ENCODE results near the gene SYNE1.
"Not testable (repeated sequence)": the region's sequence is repeated elsewhere in the genome, so short reads cannot be mapped to it uniquely, and the experiment has no call there.

The SYNE1 gene, protein sequence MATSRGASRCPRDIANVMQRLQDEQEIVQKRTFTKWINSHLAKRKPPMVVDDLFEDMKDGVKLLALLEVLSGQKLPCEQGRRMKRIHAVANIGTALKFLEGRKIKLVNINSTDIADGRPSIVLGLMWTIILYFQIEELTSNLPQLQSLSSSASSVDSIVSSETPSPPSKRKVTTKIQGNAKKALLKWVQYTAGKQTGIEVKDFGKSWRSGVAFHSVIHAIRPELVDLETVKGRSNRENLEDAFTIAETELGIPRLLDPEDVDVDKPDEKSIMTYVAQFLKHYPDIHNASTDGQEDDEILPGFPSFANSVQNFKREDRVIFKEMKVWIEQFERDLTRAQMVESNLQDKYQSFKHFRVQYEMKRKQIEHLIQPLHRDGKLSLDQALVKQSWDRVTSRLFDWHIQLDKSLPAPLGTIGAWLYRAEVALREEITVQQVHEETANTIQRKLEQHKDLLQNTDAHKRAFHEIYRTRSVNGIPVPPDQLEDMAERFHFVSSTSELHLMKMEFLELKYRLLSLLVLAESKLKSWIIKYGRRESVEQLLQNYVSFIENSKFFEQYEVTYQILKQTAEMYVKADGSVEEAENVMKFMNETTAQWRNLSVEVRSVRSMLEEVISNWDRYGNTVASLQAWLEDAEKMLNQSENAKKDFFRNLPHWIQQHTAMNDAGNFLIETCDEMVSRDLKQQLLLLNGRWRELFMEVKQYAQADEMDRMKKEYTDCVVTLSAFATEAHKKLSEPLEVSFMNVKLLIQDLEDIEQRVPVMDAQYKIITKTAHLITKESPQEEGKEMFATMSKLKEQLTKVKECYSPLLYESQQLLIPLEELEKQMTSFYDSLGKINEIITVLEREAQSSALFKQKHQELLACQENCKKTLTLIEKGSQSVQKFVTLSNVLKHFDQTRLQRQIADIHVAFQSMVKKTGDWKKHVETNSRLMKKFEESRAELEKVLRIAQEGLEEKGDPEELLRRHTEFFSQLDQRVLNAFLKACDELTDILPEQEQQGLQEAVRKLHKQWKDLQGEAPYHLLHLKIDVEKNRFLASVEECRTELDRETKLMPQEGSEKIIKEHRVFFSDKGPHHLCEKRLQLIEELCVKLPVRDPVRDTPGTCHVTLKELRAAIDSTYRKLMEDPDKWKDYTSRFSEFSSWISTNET (N-terminal part only)

DNA sequence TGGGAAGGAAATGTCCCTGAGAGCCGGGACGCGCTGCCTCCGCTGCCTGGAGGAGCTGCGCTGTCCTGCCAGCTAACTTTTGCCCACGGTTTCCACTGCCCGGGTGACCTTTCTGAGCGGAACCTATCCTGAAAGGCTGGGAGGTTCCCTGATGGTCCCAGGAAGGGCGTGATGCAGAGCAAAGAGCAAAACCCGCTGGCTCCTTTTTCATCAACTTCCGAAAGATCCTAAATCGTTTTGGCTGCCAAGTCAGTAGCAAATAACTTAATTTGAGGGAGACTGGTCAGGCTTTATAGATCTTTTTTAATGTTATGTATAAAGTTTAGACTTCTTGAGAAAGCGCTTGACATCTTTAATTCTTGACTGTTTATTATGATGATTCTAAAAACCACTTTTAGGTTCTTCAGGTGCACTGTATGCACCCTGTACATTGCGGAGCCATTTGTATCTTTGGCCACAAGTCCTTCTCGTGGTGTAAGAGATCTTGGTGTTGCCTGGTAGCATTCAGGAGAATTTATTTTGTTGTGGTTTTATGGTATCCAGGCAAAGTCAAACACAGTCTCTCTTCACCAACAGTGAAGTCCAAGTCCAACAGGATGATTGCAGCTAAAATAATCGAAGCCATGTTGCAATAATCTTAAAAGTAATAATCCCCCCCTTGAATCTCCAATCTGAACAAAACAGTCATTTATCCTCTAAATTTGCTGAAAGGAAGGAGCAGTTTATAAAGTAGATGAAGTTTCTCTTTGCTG lies at the start of gene SYNE1:
SYNE1 (minus strand) TSS at position 67 of the 752 bp plus-strand sequence. CDS start 9,031 bp downstream, outside the sequence.
- no peak for FAIRE-seq

DNA sequence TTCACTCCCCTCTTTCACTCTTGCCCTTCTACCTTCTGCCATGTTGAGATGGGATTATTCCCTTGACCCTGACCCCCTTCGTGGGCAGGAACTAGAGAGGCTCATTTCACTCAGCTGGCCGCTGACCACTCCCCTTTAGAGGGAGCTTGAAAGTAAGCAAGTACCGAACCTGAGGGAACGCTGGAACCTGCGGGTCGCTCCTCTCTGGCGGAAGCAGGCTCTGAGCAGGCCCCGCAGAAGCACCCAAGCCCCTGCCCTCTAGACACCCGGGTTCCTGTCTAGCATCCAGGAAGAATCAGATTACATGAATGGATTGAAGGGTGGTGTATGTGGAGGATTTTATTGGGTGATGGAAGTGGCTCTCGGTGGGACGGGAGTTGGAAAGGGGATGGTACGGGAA lies 48.7 kb upstream of the SYNE1 start:
- FAIRE-seq: no peak

DNA sequence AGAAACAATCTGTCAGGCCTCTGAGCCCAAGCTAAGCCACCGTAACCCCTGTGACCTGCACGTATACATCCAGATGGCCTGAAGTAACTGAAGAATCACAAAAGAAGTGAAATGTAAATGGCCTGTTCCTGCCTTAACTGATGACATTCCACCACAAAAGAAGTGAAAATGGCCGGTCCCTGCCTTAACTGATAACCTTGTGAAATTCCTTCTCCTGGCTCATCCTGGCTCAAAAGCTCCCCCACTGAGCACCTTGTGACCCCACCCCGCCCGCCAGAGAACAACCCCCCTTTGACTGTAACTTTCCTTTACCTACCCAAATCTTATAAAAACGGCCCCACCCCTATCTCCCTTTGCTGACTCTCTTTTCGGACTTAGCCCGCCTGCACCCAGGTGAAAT lies 45.8 kb upstream of the SYNE1 start:
- not testable (repeated sequence) for FAIRE-seq

DNA sequence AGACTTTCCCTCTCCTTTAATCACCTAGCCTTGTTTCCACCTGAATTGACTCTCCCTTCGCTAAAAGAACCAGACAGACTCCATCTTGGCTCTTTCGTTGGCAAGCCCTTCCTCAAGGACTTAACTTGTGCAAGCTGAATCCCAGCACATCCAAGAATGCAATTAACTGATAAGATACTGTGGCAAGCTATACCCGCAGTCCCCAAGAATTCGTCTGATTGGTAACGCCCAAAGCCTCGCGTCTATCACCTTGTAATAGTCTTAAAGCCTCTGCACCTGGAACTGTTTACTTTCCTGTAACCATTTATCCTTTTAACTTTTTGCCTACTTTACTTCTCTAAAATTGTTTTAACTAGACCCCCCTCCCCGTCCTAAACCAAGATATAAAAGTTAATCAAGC lies 45.0 kb upstream of the SYNE1 start:
- FAIRE-seq: no peak

DNA sequence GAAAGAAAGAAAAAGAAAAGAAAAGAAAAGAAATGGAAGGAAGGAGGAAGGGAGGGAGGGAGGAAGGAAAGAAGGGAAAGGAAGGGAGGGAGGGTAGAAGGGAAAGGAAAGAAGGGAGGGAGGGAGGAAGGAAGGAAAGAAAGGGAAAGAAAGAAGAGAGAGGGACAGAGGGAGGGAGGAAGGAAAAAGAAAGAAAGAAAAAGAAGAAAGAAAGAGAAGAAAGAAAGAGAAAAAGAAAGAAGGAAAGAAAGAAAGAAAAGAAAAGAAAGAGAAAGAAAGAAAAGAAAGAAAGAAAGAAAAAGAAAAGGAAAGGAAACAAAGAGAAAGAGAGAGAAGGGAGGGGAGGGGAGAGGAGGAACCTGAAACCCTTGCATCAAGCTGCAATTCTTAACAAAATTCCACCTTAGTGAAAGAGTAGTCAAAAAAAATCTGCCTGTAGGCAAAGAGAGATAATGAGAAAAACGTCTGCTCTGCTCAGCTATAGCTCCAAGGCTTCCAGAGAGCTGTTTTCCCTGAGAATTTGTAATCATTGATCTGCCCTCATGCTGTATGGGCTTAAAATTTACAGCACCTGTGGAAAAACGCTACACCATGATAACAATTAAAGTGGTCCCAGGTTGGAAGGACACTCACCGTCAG lies 43.8 kb upstream of the SYNE1 start:
- no peak for FAIRE-seq

DNA sequence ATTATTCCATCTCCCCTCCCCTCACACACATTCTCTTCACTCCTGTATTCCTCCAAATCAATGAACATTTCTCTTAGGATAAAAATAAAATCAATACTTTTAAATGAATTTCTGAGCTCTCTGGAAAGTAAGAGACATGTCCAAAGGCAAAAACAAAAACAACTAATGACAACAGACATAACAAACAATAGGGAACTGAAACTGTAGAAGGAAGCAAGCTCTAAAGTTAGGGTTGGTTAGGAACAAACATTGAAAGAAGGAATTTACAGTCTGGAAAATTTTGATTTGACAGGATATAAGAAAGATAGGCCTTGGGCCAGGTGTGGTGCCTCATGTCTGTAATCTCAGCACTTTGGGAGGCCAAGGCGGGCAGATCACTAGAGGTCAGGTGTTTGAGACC lies 43.0 kb upstream of the SYNE1 start:
- no peak for FAIRE-seq

DNA sequence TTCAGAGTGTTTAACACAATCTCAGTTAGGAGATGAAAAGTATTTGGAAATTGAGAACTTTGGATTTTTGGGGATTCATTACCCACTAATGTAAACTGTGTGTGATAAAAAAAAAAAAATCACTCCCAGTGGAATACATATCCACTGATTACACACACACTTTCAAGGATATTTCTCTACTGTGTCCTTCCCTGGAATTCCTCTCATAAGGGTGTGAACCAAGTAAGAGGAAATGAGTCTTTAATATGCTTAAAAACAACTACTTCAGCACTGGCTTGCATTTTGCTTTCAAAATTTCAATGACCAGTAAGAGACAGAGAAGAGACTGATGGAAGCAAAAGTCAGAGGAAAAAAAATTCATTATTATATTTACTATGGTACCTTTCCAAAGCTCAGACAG lies 36.1 kb upstream of the SYNE1 start:
- no peak for FAIRE-seq

DNA sequence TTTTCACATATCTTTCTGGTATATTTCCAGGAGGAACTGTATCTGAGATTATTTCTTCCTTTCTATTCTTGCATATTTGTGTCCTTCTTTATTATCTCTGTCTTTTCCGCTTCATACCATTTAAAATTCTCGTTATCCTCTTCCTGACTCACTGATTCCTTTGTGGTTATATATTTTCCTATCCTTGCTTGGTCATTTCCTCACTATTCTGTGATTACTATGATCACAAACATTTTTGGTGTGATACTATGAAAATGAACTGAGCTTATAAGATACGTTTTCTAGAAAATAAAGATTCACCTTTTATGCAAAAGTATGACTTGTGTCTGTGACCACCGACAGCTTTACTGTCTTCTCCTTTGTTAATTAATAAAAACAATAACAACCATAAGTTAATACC lies 34.0 kb upstream of the SYNE1 start:
- no peak for FAIRE-seq

DNA sequence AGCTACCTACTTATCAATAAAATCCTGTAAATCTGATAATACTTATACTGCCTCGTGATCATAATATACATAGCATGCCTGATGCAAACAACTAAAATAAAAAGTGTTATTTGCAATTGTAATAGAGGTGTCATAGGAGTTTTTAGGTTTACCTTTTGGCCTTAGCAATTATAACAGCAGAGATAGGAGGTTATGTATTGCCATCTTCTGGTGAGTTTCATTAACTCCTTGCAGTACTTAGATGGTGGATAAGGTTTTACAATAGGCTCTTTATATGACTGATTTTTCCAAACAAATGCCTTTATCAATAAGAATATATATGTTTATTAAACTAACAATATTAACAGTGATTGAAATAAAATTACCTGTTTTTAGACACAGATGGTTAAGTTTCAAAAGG lies 32.7 kb upstream of the SYNE1 start:
- peak; percentile 87 for FAIRE-seq

DNA sequence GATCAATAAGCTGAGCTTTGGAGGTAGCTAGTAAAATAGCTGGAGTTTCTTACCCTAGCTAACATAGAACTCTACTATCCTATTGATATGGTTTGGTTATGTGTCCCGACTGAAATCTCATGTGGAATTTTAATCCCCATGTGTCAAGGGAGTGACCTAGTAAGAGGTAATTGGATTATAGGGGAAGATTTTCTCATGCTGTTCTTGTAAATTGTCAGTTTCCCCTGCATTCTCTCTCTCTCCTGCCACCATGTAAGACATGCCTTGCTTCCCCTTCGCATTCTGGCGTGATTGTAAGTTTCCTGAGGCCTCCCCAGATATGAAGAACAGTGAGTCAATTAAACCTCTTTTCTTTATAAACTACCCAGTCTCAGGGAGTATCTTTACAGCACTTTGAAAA lies 24.6 kb upstream of the SYNE1 start:
- FAIRE-seq: no peak

DNA sequence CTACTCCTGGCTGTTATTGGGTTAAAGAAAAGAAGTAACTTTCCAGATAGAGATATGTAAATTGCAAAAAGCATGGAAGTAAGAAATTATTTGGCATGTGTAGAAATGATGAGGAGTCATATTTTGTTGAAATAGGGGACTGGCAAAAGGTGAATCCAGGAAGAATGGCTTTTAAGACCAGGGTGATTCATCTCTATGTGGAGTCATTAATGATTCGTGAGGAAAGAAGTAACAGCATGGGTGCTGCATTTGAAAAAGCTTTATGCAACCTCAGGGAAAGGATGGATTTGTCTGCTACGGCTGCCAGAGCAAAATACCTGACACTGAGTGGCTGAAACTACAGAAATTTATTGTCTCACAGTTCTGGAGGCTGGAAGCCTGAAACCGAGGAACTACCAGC lies 14.8 kb upstream of the SYNE1 start:
- no peak for FAIRE-seq

DNA sequence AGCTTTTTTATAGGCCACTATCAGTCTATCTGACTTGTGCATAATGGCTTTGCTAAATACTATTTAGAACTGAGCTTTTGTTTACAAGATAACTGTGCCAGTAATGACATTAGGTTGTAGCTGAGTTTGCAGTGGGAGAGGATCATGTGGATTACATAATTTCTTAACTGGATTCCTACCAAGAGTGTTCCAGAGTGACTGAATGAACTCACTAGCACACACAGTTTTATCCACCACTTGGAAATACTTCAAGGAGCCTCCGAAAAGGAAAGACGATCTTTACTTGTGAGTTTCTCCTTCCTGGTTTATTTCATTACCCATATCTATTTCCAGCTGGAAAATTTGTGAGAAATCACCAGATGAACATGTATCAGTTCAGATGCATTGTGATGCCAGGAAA lies 10.9 kb upstream of the SYNE1 start:
- no peak for FAIRE-seq

DNA sequence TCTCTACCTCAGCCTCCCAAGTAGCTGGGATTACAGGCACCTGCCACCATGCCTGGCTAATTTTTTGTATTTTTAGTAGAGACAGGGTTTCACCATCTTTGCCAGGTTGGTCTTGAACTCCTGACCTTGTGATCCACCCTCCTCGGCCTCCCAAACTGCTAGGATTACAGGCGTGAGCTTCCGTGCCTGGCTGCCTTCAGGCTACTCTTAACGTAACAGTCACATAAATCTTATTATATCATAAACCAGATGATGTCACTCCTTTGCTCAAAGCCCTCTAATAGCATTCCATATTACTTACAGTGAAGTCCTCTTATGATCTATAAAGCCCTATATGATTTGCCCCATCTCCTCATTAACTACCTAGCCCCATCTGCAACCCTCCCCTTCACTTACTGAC lies 9.6 kb upstream of the SYNE1 start:
- FAIRE-seq: not testable (repeated sequence)

DNA sequence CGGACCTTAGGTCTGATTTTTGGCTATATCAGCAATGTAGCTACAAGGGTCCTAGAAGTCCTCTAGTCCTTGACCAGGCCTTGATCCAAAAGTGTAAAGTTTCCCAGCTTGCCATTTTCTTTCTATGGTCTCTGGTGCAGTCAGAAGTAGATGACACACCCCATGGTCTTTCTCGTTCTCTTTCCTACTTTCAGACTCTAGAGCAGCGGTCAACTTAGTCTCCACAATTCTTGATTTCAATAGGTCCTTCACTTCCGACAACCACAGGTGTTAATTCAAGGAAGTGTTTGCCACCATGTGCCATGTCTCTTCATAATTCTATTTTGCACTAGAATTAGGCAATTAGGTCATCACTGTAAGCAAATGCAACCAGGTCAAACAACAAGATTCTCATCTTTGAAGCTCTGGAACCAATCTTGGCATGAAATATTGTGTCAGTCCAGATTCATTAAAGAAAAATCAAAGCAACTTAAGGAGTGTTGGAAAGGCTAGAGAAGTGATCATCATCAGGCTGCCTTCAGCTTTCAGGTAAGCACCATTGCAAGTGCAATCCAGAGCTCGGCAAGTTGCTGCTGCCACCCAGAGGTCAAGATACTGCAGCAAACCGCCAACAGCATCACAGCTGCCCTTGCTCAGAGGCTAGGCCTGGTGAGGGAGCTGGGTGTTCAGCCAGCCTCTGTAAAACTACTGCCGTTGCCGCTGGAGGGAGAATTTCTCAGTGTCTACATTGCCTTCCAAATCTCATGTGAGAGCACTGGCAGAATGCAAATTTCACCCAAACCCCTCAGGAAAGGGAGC lies 5.6 kb upstream of the SYNE1 start:
- FAIRE-seq: no peak

DNA sequence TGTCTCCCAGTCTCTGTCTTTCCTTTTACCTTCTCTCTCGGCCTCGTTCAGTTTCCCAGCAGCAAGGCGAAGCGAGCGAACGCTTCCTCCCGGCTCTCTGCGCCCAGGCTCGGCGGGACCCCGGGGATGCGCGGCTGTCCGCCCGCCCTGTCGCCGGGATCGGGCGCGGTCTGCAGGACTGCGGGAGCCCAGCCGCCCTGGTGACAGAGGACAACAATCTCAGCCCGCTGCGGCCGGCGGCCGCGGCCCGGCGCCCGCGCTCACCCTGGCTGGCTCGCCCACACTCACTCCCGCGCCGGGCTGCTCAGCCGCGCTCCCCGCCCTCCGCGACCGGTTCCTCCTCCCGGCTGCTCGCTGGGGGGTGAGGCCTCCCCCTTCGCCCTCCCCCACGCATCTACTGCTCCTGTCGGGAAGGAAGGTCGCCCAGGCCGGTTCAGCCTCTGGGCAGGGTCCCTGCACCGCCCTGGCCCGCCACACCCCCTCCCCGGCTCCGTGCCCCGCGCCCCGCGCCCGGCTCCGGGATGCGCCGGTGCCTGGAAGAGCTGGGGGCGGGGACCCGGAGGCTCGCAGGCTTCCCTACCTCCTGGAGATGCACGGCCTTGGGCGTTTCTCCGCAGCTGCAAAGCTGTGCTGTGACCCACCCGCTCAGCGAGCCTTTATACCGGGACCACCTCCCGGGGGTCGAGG lies 410 bp downstream of the SYNE1 start:
- FAIRE-seq: no peak

DNA sequence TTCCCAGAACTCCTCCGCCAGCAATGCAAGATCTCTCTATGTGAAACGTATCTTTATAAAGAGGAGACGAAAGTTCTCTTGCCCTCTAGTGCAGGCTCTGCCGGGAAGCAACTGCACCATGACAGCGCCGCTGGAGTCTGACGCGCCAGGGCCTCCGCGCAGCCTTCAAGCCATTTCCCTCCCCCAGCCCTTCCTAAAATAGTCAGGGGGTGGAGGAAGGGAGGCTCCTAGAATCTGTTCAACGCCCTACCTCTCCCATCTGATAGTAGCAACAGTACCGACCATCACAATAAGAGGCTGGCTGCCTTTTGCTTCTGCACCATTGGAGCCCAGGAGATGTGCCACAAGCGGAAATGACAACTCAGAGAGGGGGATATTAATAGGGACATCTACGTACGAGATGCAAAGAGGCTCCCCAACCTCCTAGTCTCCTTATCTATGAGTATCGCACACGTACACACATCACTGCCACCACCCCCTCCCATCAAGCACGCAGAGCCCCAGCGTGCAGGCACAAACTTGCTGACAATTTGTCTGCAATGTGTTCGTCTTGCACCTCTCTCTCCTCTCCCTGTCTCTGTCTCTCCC lies 1.0 kb downstream of the SYNE1 start:
- no peak for FAIRE-seq

DNA sequence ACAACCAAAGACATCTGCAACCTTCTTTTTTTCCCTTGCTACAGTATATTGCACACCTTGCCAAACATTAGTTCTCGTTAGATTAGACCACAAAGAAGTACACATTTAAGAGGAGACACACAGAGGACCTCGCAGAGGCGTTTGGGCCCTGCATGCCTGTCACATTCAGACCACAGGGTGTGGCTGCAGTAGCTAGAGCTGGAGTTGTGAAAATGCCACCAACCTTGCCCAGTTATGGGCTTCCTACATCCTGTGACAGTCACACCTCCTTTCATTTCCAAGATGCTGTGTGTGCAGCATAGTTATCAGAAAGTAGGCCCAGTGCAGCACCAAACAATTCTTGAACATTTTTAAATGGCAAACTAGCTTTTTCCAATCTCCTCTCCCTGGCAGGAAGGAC lies 2.4 kb downstream of the SYNE1 start:
- no peak for FAIRE-seq

DNA sequence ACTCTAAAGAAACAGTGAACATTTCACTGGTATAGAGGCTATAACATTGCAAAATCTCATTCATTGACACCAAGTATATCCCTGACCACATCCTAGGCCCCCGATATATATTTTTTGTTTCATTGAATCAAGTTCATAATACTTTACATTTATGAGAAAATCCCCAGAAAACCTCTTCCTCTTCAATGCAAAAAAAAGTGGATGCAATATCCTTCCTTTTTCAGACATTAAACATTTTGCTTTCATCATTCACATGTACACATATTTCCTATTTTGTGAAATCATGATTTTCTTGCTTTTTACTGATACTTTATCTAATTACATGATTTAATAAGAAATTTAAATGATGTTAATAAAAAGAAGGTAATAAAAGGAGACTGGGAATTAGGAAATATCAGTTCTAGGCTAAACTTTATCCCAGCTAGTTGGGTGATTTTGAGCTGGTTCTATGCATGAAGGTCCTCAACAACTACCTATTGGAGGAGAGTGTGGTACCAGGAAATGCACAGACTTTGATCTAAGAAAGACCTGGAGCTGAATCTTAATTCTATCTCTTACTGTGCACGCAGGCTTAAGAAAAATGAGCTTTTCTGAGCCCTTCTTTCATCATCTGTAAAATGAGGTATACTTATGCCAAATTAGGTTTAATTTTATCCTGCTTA lies 4.9 kb downstream of the SYNE1 start:
- no peak for FAIRE-seq

DNA sequence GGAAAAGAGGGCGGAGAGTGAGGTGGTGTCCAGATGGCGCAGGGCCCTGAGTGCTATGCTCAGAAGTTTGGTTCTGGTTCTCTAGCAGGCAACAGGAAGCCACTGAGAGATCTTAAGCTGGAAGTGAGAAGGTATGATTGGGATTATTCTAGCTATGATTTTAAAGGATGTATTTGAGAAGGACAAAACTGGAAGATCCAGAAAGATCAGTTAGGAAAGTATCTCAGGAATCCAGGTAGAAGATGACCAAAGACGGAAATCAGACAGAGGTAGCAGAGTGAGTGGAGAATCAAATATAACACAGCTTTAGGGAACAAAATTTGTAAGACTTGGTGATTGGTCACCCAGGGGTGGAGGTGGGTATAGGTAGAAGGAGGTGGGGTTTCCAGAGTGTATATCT lies 5.8 kb downstream of the SYNE1 start:
- no peak for FAIRE-seq

DNA sequence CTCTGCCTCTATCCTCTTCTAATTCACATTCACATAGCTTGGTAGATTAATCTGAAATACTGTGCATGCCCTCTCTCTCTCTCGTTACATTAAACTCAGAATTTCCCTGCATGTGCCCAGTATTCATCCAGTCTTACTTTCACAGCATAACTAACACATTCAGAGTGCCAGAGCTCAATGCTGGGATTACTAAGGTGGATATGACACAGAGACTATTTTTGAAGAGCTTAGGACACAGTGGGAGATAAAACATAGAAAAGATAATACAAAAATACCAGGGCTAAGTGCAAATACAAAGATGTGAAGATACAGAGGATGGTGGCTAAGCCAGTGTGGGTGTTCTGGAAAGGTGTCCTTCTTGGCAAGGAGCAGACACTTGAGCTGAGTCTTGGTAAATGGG lies 6.3 kb downstream of the SYNE1 start:
- no peak for FAIRE-seq
